ENCODE data around the gene CLDN10. TPM values are rescaled to one million over a fixed set of nuclear protein-coding genes. Genes with fewer than 3 reads are reported as not detected.
"Not testable (repeated sequence)": the region's sequence is repeated elsewhere in the genome, so short reads cannot be mapped to it uniquely, and the experiment has no call there.

Gene CLDN10
- total RNA-seq, 1 donor from 2014 or later = 2.4 TPM

- no peak for DNase-seq
Measured at GRCh38 chr13:95541911-95542474, 10.5 kb upstream of the CLDN10 start.

GRCh38 chr13:95544293-95544692, 8.2 kb upstream of the CLDN10 start:
- DNase-seq = no peak

GRCh38 chr13:95546919-95547318, 5.6 kb upstream of the CLDN10 start:
- DNase-seq = no peak

DNA sequence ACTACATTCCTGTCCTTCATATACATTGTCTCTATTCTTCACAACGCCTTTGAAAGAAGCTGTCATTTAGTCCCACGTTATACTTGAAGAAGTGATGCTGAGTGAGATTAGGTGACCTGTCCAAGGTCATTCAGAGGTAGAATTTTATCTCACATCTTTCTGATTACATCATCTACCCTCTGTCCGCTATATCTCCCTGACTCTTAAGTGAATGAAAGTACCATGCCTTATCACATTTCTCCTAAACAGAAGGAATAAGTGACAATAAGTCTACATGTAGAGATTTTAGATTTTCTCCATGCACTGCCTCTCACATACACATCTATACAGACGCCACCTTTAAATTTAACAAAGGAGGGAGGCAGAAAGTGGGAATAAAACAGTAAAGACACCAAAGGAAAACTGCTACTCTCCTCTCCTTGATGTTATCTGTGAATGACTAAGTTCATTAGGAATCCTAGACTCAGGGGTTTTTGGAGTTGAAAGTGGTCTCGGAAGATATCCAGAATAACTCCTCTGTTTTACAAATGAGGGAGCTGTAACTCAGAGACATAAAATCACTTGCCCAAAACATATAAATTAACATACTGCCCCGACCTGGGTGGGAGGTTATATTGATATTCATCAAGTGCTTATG, 4.9 kb upstream of the CLDN10 start:
- DNase-seq = no peak

DNA sequence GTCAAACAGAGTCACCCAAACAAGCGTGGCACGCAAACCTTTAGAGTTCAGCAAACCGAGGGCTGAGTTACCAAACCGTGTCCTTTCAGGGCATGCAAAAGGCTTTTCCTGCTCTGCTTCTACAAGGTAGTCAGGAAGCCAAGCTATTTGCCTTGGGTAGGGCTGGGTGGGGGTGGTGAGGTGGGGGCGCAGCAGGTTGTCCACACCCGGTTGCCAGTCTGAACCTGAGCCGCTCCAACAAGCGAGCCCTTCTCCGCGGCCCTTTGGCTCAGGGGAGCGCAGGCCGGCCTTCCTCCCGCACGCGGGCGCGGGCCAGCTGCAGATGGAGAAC, 347 bp upstream of the CLDN10 start:
- no peak for DNase-seq

- no peak for DNase-seq
Measured at GRCh38 chr13:95553581-95554385, 1.3 kb downstream of the CLDN10 start.

- DNase-seq = no peak
Measured at GRCh38 chr13:95557013-95557412, 4.5 kb downstream of the CLDN10 start.

- no peak for DNase-seq
Measured at GRCh38 chr13:95559100-95559499, 6.6 kb downstream of the CLDN10 start.

GRCh38 chr13:95560387-95560786, 7.9 kb downstream of the CLDN10 start:
- DNase-seq = no peak

DNA sequence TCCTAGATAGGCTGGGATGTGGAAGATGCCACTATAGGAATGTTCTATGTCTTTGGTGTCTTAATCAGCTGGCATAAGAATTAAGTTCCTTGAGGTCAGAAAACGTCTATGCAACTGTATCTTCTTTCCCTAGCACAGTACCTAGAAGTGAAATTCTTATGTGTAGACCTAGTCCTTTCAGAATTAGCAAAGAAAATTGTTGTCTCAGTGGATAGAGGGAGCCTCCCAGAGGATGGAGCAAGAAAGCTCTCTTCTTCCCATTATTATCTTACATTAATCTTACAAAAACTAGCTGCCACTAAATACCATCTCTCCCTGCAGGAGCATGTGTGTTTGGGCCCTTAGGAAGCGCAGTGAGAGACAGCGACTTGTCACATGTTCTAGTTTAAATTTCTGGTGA, 11.6 kb downstream of the CLDN10 start:
- no peak for DNase-seq

- no peak for DNase-seq
Measured at GRCh38 chr13:95564733-95565291, 12.3 kb downstream of the CLDN10 start.

DNA sequence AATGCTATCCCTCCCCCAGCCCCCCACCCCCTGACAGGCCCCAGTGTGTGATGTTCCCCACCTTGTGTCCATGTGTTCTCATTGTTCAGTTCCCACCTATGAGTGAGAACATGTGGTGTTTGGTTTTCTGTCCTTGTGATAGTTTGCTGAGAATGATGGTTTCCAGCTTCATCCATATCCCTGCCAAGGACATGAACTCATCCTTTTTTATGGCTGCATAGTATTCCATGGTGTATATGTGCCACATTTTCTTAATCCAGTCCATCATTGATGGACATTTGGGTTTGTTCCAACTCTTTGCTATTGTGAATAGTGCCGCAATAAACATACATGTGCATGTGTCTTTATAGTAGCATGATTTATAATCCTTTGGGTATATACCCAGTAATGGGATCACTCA, 13.2 kb downstream of the CLDN10 start:
- DNase-seq = not testable (repeated sequence)

DNA sequence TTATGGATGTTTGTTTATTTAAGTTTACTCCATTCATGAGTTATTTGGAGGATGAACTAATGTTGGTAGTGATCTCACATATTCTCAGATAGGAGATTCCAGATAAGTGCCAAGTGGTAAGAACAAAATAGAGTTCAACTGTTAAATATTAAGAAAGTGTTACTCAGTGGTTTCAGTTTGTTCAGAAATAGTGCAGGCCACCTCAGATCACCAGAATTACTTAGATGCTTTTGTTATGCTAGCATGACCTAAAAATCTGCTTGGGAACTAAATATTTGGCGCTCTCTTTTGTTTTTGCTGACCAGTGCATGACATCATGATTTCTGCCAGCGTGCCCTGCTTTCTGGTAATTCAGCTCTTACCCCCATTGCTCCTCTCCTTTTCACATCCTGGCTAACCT, 15.6 kb downstream of the CLDN10 start:
- DNase-seq = no peak

DNA sequence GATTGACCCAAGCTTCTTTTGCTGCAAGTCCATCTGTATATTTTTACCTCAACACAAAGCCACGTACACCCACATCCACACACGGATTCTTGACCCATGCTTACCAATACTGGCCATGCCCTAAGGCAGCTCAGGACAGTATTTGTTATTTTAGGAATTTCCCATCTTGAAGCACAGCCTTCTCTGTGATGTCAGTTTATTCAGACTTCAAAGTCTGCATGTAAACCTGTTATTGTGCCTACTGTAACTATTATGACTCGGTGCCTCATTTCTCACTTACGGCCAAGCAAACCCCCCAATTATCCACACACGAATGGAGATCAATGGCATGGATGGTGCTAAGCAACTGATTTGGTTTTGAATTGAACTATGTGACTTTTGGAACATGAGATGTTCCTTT, 17.5 kb downstream of the CLDN10 start:
- DNase-seq = no peak

- DNase-seq = no peak
Measured at GRCh38 chr13:95571941-95572340, 19.4 kb downstream of the CLDN10 start.

GRCh38 chr13:95573221-95573620, 20.7 kb downstream of the CLDN10 start:
- no peak for DNase-seq

DNA sequence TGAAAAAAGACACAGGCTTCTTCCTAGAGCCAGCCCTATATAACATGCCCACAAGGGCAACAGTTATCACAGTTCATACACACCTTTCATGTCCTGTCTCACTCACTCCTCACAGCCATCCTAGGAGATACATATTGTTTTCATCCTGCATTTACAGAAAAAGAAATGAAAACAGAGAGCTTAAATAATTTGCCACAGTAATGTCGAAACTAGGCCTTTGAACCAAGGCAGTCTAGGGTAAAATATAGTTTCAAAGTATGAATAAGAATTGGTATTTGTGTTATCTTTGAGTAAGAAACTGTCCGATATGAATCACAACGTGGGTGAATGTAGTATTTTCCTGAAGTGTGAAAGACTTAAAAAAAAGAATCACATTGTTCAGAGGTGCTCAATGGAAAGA, 26.8 kb downstream of the CLDN10 start:
- no peak for DNase-seq

DNA sequence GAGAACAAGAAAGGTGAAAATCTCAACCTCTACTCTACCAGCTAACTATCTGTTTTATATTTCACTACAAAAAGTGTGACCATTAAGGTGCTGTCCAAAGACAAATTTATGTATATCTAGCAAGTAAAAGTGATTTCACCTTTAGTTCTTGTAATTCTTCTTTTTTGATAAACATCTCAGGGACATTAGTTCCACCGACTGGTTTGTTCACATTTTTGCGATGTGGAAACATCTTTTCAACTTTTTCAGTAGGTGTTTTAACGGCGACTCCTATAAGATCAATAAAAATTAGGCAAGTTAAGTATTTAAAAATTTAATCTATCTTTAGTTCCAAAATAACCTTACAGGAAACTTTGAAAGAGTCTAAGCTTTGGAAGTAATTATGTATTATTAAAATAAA, 33.3 kb downstream of the CLDN10 start:
- DNase-seq = no peak

DNA sequence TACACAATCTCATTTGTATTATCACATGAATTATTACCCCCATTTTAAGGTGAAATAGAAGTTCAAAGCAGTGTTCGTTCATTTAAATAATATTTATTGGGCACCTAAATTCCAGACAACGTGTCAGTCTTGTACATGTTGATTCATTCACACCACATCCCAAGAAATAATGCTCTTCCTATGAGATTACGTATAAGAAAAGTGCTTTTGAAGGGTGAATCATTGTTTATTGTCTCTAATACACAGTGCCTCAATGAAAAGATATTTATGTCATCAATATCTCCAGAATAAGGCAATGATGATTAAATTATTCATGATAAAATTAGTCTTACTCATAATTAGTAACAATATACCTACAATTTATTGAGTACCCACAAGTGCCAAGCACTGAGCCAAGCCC, 35.6 kb downstream of the CLDN10 start:
- DNase-seq = no peak

DNA sequence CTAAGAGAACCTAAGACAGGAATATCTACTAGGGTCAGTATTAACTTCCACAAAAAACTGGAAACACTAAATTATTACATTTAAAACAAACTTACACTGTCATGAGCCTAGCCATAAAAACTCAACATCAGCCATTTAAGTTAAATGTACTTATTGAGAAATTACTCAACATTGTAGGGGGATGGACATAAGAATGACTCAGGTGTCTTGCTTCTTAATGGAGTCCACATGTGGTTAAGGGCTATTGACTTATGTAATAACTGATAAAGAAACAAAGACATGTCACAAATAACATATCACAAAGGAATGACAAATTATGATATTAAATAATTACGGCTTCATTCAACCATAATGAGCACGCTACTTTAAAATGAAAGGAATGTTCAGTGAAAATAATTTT, 36.2 kb downstream of the CLDN10 start:
- no peak for DNase-seq

DNA sequence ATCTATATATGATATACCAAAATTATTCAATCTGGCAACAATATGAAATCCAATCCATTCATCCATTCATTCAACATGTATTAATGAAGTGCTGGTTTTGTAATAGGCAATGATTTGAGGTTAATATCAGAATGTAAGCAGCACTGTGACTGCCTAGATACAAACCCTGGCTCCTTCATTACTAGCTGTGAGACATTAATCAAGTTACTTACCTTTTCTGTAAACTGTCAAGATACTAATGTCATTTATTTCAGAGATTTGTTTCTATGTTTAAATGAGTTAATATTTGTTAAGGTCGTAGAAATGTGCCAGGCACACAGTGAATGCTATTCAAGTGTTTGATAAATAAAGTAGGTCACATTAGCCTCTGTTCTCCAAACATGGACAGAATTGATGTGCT, 40.9 kb downstream of the CLDN10 start:
- no peak for DNase-seq

DNA sequence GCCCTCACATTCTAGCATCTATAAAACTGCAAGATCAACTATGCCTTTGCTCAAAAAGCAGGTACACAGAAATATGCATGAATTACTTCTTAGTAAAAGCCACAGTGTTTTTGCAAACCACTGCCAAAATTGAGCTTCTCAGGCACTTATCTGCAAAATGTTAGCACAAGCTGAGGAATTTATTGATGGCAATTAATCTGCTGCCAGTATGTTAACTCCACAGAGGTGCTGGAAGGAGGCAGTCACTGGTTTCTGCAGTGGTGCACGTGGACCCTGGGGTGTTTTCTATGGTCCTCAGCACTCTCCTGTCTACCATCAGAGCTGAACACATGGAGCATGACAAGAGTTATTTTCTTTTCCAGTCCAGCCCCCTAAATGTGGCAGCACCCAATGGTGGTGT, 44.2 kb downstream of the CLDN10 start:
- no peak for DNase-seq

DNA sequence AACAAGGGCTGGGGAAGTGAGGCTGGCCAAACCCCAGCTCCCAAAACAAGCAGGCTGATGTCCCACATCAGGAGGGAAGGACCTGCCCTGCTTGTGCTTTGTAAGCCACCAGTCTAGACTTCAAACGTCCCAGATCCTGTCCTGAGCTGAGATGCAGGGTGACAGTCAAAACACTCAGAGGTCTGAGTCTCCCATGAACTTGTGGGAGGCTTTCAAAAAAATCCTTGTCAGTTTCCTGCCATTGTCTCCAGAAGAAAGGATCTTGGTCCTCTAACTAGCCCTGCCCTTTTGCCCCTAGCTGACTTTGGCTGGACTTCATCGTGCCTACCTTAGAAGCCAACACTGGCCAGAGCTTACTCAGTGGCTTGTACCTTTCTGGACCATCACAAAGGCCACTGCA, 48.7 kb downstream of the CLDN10 start:
- no peak for DNase-seq

DNA sequence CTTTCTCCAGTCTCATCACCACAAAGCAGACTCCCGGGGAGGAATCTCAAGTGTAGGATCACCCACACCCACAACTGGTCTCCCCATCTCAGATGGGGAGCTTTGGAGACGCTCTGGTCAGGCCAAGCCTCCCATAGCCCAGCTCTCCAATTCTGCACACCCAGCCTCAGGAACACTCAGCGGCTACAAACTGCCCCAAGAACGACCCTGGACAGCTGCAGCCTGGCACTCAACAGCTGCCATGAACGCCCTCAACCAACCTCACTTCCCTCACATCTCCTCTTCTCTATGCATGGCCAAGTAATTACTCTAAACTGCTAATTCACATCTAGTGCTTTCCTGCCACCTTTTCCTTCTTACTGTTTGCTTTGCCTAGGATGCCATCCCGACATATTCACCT, 49.4 kb downstream of the CLDN10 start:
- DNase-seq = no peak
